Activated CD8-positive, alpha-beta memory T cell treated with anti-CD3 and anti-CD28 coated beads, Interleukin-2, amount 10 ng/mL, durations not matched to agents 7 days and 5 days (primary cell): ENCODE results near the gene PNKD. TPM values are rescaled to one million over a fixed set of nuclear protein-coding genes. Genes with fewer than 3 reads are reported as not detected.

Experiments
- ATAC-seq: fragments of 150-1000 bp; cut with Tn5 transposase; one replicate; pipeline ENCODE4 v1.10.0; 2021; ENCODE audit warnings: moderate library complexity
- CTCF ChIA-PET: fragments of 350-600 bp; sonication (Branson Sonifier 250); formaldehyde crosslinking; loops from one replicate; lab custom pipeline; 2021; ENCODE audit warnings: antibody characterized with exemption; lab: Charles Lee
- DNase-seq: peaks from one replicate; pipeline ENCODE4 v3.0.0-alpha.2; 2020
- H3K27ac Mint-ChIP-seq: one replicate; pipeline ENCODE4 v1.8.0; 2021; ENCODE audit warnings: mild to moderate bottlenecking, mixed read lengths
- H3K27me3 Mint-ChIP-seq: one replicate; pipeline ENCODE4 v1.8.0; 2021; ENCODE audit warnings: mixed read lengths
- H3K36me3 Mint-ChIP-seq: one replicate; pipeline ENCODE4 v1.8.0; 2021; ENCODE audit warnings: mild to moderate bottlenecking, mixed read lengths
- H3K4me1 Mint-ChIP-seq: one replicate; pipeline ENCODE4 v1.8.0; 2021; ENCODE audit warnings: mixed read lengths
- H3K4me3 Mint-ChIP-seq: one replicate; pipeline ENCODE4 v1.8.0; 2021; ENCODE audit warnings: mild to moderate bottlenecking, moderate library complexity, mixed read lengths
- H3K9me3 Mint-ChIP-seq: one replicate; pipeline ENCODE4 v1.8.0; 2022; ENCODE audit warnings: low read depth, mixed read lengths
- total RNA-seq, 2 experiments: library from RNA; stranded (reverse); gene quantifications; one replicate each; pipeline ENCODE4 v1.2.3, GENCODE V29; 2021

The PNKD gene
- total RNA-seq, 2 experiments from 2014 or later, result 37.6 to 40.7 TPM

GRCh38 chr2:218292048-218293014, 22.0 kb downstream of the PNKD start, which contains the start of gene TMBIM1:
TMBIM1 (minus strand) TSS chr2:218292503; CDS start chr2:218282141, 10,362 bp downstream.
- H3K27me3 Mint-ChIP-seq, result no peaks in the 10 kb centered on the region
- ATAC-seq (peak; percentile 91), DNase-seq (peak; percentile 80)
- peak within 1 kb of the TSS; percentile 91 for H3K27ac Mint-ChIP-seq
- peak within 1 kb of the TSS; percentile 86 for H3K4me3 Mint-ChIP-seq
- peaks cover 61% of the 10 kb centered on the region for H3K4me1 Mint-ChIP-seq
- H3K9me3 Mint-ChIP-seq, result no peaks in the 10 kb centered on the region
- no peaks in the 10 kb centered on the region for H3K36me3 Mint-ChIP-seq
- CTCF ChIA-PET, result interaction anchor here (0.6 to 15.3 kb wide), 14 partner anchors 9 to 555 kb away, joined by 3 to 243 read pairs (median 5); partner anchors contain the start of genes AAMP, CATIP, CTDSP1 and CXCR1

DNA sequence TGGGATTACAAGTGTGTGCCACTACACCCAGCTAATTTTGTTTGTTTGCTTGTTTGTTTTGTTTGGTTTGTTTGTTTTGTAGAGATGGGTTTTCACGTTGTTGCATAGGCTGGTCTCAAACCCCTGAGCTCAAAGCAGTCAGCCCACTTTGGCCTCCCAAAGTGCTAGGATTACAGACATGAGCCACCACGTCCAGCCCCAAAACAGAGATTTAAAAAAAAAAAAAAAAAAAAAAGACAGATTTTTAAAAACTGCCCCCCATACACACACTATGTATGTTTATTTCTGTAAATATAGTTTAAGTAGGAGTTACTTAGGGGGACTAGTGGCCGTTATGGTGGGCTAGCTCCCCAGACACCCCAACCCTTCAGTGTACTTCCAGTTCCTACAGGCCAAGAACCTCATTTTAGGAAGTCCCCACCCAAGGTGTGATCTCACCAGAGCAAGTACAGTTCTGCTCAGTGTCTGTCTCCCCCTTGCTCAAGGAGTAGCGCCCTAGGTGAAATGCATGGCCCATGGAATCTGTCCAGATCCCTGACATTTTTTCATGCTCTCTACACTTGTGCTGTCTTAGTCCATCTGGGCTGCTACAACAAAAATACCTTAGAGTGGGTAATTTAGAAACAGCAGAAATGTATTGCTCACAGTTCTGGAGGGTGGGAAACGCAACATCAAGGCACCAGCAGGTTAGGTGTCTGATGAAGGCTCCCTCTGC, 23.6 kb downstream of the PNKD start:
- no peaks in the 10 kb centered on the region for H3K9me3 Mint-ChIP-seq
- CTCF ChIA-PET, result interaction anchor here (0.7 to 15.3 kb wide), 13 partner anchors 8 to 701 kb away, joined by 3 to 243 read pairs (median 4); partner anchors contain the start of genes AAMP, PNKD and TTLL4
- H3K27ac Mint-ChIP-seq, result peak overlapping the region; percentile 15

GRCh38 chr2:218294430-218295022, 24.2 kb downstream of the PNKD start:
- no peaks in the 10 kb centered on the region for H3K36me3 Mint-ChIP-seq
- ATAC-seq (no peak), DNase-seq (no peak)
- H3K27ac Mint-ChIP-seq, result no peak overlapping the region
- H3K4me1 Mint-ChIP-seq, result peaks cover 44% of the 10 kb centered on the region
- H3K27me3 Mint-ChIP-seq, result no peaks in the 10 kb centered on the region
- no peak overlapping the region for H3K4me3 Mint-ChIP-seq
- no peaks in the 10 kb centered on the region for H3K9me3 Mint-ChIP-seq
- CTCF ChIA-PET, result interaction anchor here (1.1 to 15.3 kb wide), 3 partner anchors 8 to 21 kb away, joined by 5 to 243 read pairs (median 18); partner anchors contain the start of genes AAMP and PNKD

More for the DNA sequence above, 23.6 kb downstream of the PNKD start:
- Mint-ChIP-seq H3K36me3 (no peaks in the 10 kb centered on the region), H3K27me3 (no peaks in the 10 kb centered on the region), H3K4me1 (peaks cover 49% of the 10 kb centered on the region), H3K4me3 (no peak overlapping the region)
- ATAC-seq, result no peak
- no peak for DNase-seq

DNA sequence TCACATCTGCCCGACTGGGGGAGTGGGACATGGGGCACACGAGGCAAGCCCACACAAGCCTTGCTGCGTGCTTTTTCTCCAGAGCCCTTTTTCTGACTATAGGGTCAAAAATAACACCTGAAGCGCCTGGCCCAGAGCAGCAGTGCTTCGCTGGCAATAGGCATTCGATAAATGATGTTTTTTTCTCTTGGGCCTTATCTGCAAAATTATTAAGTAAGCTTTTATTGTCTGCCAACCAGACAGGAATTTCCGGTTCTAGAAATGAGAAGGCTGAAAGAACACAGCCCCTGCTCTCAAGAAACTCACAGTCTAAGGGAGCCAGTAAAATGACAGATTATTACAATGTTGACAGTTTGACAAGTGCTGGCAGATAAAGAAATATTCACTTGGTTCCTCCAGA, 24.7 kb downstream of the PNKD start:
- H3K9me3 Mint-ChIP-seq, result no peaks in the 10 kb centered on the region
- H3K27ac Mint-ChIP-seq, result no peak overlapping the region
- ATAC-seq (no peak), DNase-seq (no peak)
- H3K27me3 Mint-ChIP-seq, result no peaks in the 10 kb centered on the region
- H3K4me3 Mint-ChIP-seq, result no peak overlapping the region
- CTCF ChIA-PET, result interaction anchor here (1.5 to 15.3 kb wide), 4 partner anchors 9 to 72 kb away, joined by 3 to 243 read pairs (median 11); partner anchors contain the start of genes AAMP and PNKD
- no peaks in the 10 kb centered on the region for H3K36me3 Mint-ChIP-seq
- peaks cover 39% of the 10 kb centered on the region for H3K4me1 Mint-ChIP-seq

GRCh38 chr2:218296200-218296599, 25.9 kb downstream of the PNKD start:
- CTCF ChIA-PET, result interaction anchor here (1.0 to 15.3 kb wide), 9 partner anchors 10 to 110 kb away, joined by 3 to 243 read pairs (median 4); partner anchors contain the start of genes AAMP, CATIP and PNKD
- Mint-ChIP-seq H3K27ac (no peak overlapping the region), H3K36me3 (no peaks in the 10 kb centered on the region), H3K27me3 (no peaks in the 10 kb centered on the region), H3K4me3 (no peak overlapping the region), H3K9me3 (no peaks in the 10 kb centered on the region), H3K4me1 (peaks cover 31% of the 10 kb centered on the region)
- DNase-seq (no peak), ATAC-seq (no peak)

DNA sequence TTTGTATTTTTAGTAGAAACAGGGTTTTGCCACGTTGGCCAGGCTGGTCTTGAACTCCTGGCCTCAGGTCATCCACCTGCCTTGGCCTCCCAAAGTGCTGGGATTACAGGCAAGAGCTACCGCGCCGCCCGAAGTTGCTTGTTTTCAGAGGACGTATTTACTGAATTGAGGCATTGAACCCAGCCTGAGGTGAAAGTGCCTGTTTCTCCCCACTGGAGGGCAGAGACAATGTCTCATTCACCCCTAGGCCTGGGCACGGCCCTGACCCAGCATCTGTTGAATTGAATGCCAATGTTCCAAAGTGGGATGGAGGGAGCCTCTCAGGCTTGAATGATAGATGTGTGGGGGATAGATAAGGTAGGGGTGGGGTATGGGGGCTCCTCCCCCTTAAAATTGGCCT, 26.5 kb downstream of the PNKD start:
- Mint-ChIP-seq H3K9me3 (no peaks in the 10 kb centered on the region), H3K4me3 (no peak overlapping the region), H3K36me3 (no peaks in the 10 kb centered on the region), H3K27me3 (no peaks in the 10 kb centered on the region), H3K27ac (no peak overlapping the region), H3K4me1 (peaks cover 31% of the 10 kb centered on the region)
- no peak for DNase-seq
- ATAC-seq, result no peak
- CTCF ChIA-PET, result interaction anchor here (1.0 to 15.3 kb wide), 7 partner anchors 11 to 110 kb away, joined by 3 to 243 read pairs (median 4); partner anchors contain the start of genes AAMP, CATIP and PNKD

GRCh38 chr2:218298314-218298875, 28.1 kb downstream of the PNKD start:
- Mint-ChIP-seq H3K9me3 (no peaks in the 10 kb centered on the region), H3K4me1 (peaks cover 22% of the 10 kb centered on the region), H3K27me3 (no peaks in the 10 kb centered on the region), H3K4me3 (no peak overlapping the region), H3K36me3 (no peaks in the 10 kb centered on the region), H3K27ac (no peak overlapping the region)
- no peak for ATAC-seq
- CTCF ChIA-PET, result interaction anchor here (1.0 to 3.1 kb wide), 6 partner anchors 11 to 549 kb away, joined by 3 to 10 read pairs (median 6); partner anchors contain the start of genes CATIP and PNKD
- DNase-seq, result no peak

GRCh38 chr2:218300141-218300540, 29.8 kb downstream of the PNKD start:
- CTCF ChIA-PET, result interaction anchor here (0.6 to 3.1 kb wide), 5 partner anchors 11 to 96 kb away, joined by 3 to 10 read pairs (median 3); partner anchors contain the start of gene CATIP
- no peaks in the 10 kb centered on the region for H3K27me3 Mint-ChIP-seq
- ATAC-seq, result no peak
- H3K4me1 Mint-ChIP-seq, result peaks cover 9% of the 10 kb centered on the region
- H3K27ac Mint-ChIP-seq, result no peak overlapping the region
- H3K4me3 Mint-ChIP-seq, result no peak overlapping the region
- no peaks in the 10 kb centered on the region for H3K36me3 Mint-ChIP-seq
- H3K9me3 Mint-ChIP-seq, result no peaks in the 10 kb centered on the region
- no peak for DNase-seq

- CTCF ChIA-PET, result interaction anchor here (0.7 to 2.4 kb wide), 25 partner anchors 8 to 546 kb away, joined by 3 to 22 read pairs (median 4); partner anchors contain the start of genes CATIP and CTDSP1
These were observed 31.0 kb downstream of the PNKD start for GRCh38 chr2:218301176-218301819.

DNA sequence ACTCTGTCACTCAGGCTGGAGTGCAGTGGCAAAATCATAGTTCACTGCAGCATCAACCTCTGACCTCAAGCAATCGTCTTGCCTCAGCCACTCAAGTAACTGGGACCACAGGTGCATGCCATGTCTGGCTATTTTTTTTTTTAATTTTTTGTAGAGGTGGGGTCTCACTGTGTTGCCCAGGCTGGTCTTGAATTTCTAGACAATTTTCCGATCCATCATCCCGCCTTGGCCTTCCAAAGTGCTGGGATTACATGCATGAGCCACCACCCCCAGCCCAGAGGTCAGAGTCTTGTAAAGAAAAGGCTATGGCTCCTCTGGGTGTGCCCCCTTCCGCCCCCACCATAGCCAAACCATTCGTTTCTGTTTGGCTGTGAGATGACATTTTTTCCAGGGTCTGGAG, 35.1 kb downstream of the PNKD start:
- Mint-ChIP-seq H3K4me1 (peaks cover 10% of the 10 kb centered on the region), H3K36me3 (no peaks in the 10 kb centered on the region), H3K9me3 (no peaks in the 10 kb centered on the region), H3K4me3 (no peak overlapping the region), H3K27ac (no peak overlapping the region), H3K27me3 (no peaks in the 10 kb centered on the region)
- no peak for ATAC-seq
- no peak for DNase-seq
- CTCF ChIA-PET, result interaction anchor here (1.3 to 1.5 kb wide), 2 partner anchors 12 kb away, joined by 3 to 4 read pairs; no protein-coding TSS in a partner anchor

More at GRCh38 chr2:218301176-218301819, 31.0 kb downstream of the PNKD start:
- H3K4me3 Mint-ChIP-seq, result no peak overlapping the region
- no peaks in the 10 kb centered on the region for H3K9me3 Mint-ChIP-seq
- peak overlapping the region; percentile 76 for H3K27ac Mint-ChIP-seq
- no peaks in the 10 kb centered on the region for H3K27me3 Mint-ChIP-seq
- H3K4me1 Mint-ChIP-seq, result peaks cover 8% of the 10 kb centered on the region
- ATAC-seq (peak; percentile 96), DNase-seq (peak; percentile 94)
- no peaks in the 10 kb centered on the region for H3K36me3 Mint-ChIP-seq

GRCh38 chr2:218306184-218306920, 36.0 kb downstream of the PNKD start:
- DNase-seq (no peak), ATAC-seq (no peak)
- CTCF ChIA-PET, result interaction anchor here (0.5 to 1.5 kb wide), 5 partner anchors 11 to 541 kb away, joined by 3 to 5 read pairs (median 3); no protein-coding TSS in a partner anchor
- Mint-ChIP-seq H3K4me1 (peaks cover 6% of the 10 kb centered on the region), H3K27me3 (no peaks in the 10 kb centered on the region), H3K36me3 (no peaks in the 10 kb centered on the region), H3K27ac (no peak overlapping the region), H3K4me3 (no peak overlapping the region), H3K9me3 (no peaks in the 10 kb centered on the region)
